ENCODE results near the gene METTL9.
"Not testable (repeated sequence)": the region's sequence is repeated elsewhere in the genome, so short reads cannot be mapped to it uniquely, and the experiment has no call there.

METTL9 gene

GRCh38 chr16:21631951-21632575 lies 32.7 kb downstream of the METTL9 start:
- in situ Hi-C loops (cut with MboI; ENCODE audit: low sequenced_read_pairs), result not testable (repeated sequence)

GRCh38 chr16:21634216-21634615 lies 34.8 kb downstream of the METTL9 start:
- in situ Hi-C loops (cut with MboI; ENCODE audit: low sequenced_read_pairs), result no loop called here

- in situ Hi-C loops (cut with MboI; ENCODE audit: low sequenced_read_pairs), result not testable (repeated sequence)
Measured at GRCh38 chr16:21635694-21636093, 36.3 kb downstream of the METTL9 start.

- in situ Hi-C loops (cut with MboI; ENCODE audit: low sequenced_read_pairs), result no loop called here
Measured at GRCh38 chr16:21637032-21637968, 37.9 kb downstream of the METTL9 start.

GRCh38 chr16:21638573-21638975 lies 39.2 kb downstream of the METTL9 start:
- in situ Hi-C loops (cut with MboI; ENCODE audit: low sequenced_read_pairs), result no loop called here

- in situ Hi-C loops (cut with MboI; ENCODE audit: low sequenced_read_pairs), result no loop called here
Measured at GRCh38 chr16:21639493-21639892, 40.1 kb downstream of the METTL9 start.

- in situ Hi-C loops (cut with MboI; ENCODE audit: low sequenced_read_pairs), result no loop called here
Measured at GRCh38 chr16:21641916-21642315, 42.5 kb downstream of the METTL9 start.

GRCh38 chr16:21642861-21643260 lies 43.5 kb downstream of the METTL9 start:
- in situ Hi-C loops (cut with MboI; ENCODE audit: low sequenced_read_pairs), result no loop called here

- in situ Hi-C loops (cut with MboI; ENCODE audit: low sequenced_read_pairs), result no loop called here
Measured at GRCh38 chr16:21643785-21644184, 44.4 kb downstream of the METTL9 start.

GRCh38 chr16:21644674-21645073 lies 45.3 kb downstream of the METTL9 start:
- in situ Hi-C loops (cut with MboI; ENCODE audit: low sequenced_read_pairs), result no loop called here

GRCh38 chr16:21645261-21645721 lies 45.9 kb downstream of the METTL9 start:
- in situ Hi-C loops (cut with MboI; ENCODE audit: low sequenced_read_pairs), result no loop called here

GRCh38 chr16:21646091-21646490 lies 46.7 kb downstream of the METTL9 start:
- in situ Hi-C loops (cut with MboI; ENCODE audit: low sequenced_read_pairs), result no loop called here

GRCh38 chr16:21646721-21647561 lies 47.6 kb downstream of the METTL9 start:
- in situ Hi-C loops (cut with MboI; ENCODE audit: low sequenced_read_pairs), result no loop called here

GRCh38 chr16:21647562-21648164 lies 48.3 kb downstream of the METTL9 start:
- in situ Hi-C loops (cut with MboI; ENCODE audit: low sequenced_read_pairs), result no loop called here

- in situ Hi-C loops (cut with MboI; ENCODE audit: low sequenced_read_pairs), result not testable (repeated sequence)
Measured at GRCh38 chr16:21649826-21650406, 50.5 kb downstream of the METTL9 start.

GRCh38 chr16:21650521-21650920 lies 51.1 kb downstream of the METTL9 start:
- in situ Hi-C loops (cut with MboI; ENCODE audit: low sequenced_read_pairs), result no loop called here

- in situ Hi-C loops (cut with MboI; ENCODE audit: low sequenced_read_pairs), result no loop called here
Measured at GRCh38 chr16:21651515-21651914, 52.1 kb downstream of the METTL9 start.

GRCh38 chr16:21652453-21652852 lies 53.1 kb downstream of the METTL9 start, which contains the start of gene IGSF6:
Gene IGSF6, minus strand, starts transcription at chr16:21652608. Its CDS starts 10 bp downstream, at chr16:21652598.
- in situ Hi-C loops (cut with MboI; ENCODE audit: low sequenced_read_pairs), result no loop called here

GRCh38 chr16:21653571-21653970 lies 54.2 kb downstream of the METTL9 start:
- in situ Hi-C loops (cut with MboI; ENCODE audit: low sequenced_read_pairs), result no loop called here

- in situ Hi-C loops (cut with MboI; ENCODE audit: low sequenced_read_pairs), result no loop called here
Measured at GRCh38 chr16:21654466-21654865, 55.1 kb downstream of the METTL9 start.

Data from HL-60/S4 treated with phorbol 12-myristate 13-acetate at 8.2 ng/mL for 4 days and 3 days (cell line).